Uterus (tissue), 2 donors: ENCODE measurements around the gene MCUR1.

Source experiments
- POLR2A ChIP-seq, 2 donors: fragments of 450-650 bp; IDR thresholded peaks; one replicate each; pipeline ENCODE4 v1.6.1; 2016; ENCODE audit warnings: antibody characterized with exemption in 2 of 2, mild to moderate bottlenecking in 1 of 2, moderate library complexity in 1 of 2
- TF ChIP-seq, protein P1 (sequence below), 4 experiments: fragments of 200-600 bp in 2 of 4; fragments of 450-650 bp in 2 of 4; sonication (generic) in 2 of 4; IDR thresholded peaks; one replicate each; pipeline ENCODE4 v1.5.1; 2016 to 2019; ENCODE audit warnings: antibody characterized with exemption in 4 of 4, mild to moderate bottlenecking in 2 of 4, moderate library complexity in 1 of 4

DNA sequence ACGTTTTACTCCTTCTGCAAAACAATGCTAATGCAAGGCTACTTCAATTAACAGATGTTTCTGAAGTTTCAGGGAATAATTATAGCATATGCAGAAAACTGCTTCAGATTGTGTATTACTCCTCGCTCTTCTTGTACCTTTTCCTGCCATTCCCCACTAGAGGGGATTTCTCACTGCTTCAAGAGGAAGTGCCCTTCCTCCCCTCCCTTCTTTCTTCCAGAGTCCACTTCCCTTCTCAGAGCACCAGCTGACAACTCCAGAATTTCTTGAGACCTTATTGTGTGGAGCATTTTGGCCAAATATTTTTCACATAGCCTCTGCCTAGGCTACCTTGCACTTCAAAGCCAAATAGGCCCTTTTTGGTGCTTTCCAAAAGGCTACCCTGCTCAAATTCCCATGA is 12.7 kb upstream of the MCUR1 start:
- TF ChIP-seq, protein P1, sequence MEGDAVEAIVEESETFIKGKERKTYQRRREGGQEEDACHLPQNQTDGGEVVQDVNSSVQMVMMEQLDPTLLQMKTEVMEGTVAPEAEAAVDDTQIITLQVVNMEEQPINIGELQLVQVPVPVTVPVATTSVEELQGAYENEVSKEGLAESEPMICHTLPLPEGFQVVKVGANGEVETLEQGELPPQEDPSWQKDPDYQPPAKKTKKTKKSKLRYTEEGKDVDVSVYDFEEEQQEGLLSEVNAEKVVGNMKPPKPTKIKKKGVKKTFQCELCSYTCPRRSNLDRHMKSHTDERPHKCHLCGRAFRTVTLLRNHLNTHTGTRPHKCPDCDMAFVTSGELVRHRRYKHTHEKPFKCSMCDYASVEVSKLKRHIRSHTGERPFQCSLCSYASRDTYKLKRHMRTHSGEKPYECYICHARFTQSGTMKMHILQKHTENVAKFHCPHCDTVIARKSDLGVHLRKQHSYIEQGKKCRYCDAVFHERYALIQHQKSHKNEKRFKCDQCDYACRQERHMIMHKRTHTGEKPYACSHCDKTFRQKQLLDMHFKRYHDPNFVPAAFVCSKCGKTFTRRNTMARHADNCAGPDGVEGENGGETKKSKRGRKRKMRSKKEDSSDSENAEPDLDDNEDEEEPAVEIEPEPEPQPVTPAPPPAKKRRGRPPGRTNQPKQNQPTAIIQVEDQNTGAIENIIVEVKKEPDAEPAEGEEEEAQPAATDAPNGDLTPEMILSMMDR (IDR thresholded peaks at IDR 0.05) = no peak
- TF ChIP-seq POLR2A (IDR thresholded peaks at IDR 0.05) = no peak
